GM23338 (cell line): ENCODE results near the gene ABHD18. TPM values are rescaled to one million over a fixed set of nuclear protein-coding genes. Genes with fewer than 3 reads are reported as not detected.
"Not testable (repeated sequence)": the region's sequence is repeated elsewhere in the genome, so short reads cannot be mapped to it uniquely, and the experiment has no call there.

Source experiments
- ATAC-seq: fragments of 200-7000 bp; cut with Tn5 transposase; 3 replicates; pipeline ENCODE4 v1.9.1; 2020
- DNase-seq: peaks from one replicate; pipeline ENCODE4 v3.0.0-alpha.2; 2015; ENCODE audit warnings: low spot score
- H2AFZ ChIP-seq: fragments of 200-600 bp; sonication (generic); 2 replicates; pipeline ENCODE4 v1.8.0; 2016; ENCODE audit warnings: antibody characterized with exemption, mild to moderate bottlenecking, moderate library complexity
- H3F3A ChIP-seq: fragments of 200-600 bp; sonication (generic); replicated peaks from 2 replicates; pipeline ENCODE4 v1.8.0; 2017; ENCODE audit warnings: antibody characterized with exemption, mixed run types, low read depth
- H3K27ac ChIP-seq: fragments of 200-600 bp; sonication (generic); 2 replicates; pipeline ENCODE4 v1.6.1; 2016; ENCODE audit warnings: low read depth
- H3K27me3 ChIP-seq: fragments of 200-600 bp; sonication (generic); 2 replicates; pipeline ENCODE4 v1.8.0; 2016; ENCODE audit warnings: mild to moderate bottlenecking, mixed run types, moderate library complexity; ENCODE audit not compliant: insufficient read depth
- H3K36me3 ChIP-seq: fragments of 200-600 bp; sonication (generic); 2 replicates; pipeline ENCODE4 v1.8.0; 2016; ENCODE audit warnings: mild to moderate bottlenecking; ENCODE audit not compliant: insufficient read depth
- H3K4me1 ChIP-seq: fragments of 200-600 bp; sonication (generic); 2 replicates; pipeline ENCODE4 v1.8.0; 2016; ENCODE audit warnings: mild to moderate bottlenecking, moderate library complexity; ENCODE audit not compliant: insufficient read depth
- H3K4me2 ChIP-seq: fragments of 200-600 bp; sonication (generic); 2 replicates; pipeline ENCODE4 v1.7.1; 2017; ENCODE audit warnings: mixed run types
- H3K4me3 ChIP-seq: fragments of 200-600 bp; sonication (generic); 2 replicates; pipeline ENCODE4 v1.6.1; 2016; ENCODE audit warnings: mixed run types
- H3K79me2 ChIP-seq: fragments of 200-600 bp; sonication (generic); replicated peaks from 2 replicates; pipeline ENCODE4 v1.8.0; 2017; ENCODE audit warnings: mild to moderate bottlenecking; ENCODE audit not compliant: insufficient read depth
- H3K9me2 ChIP-seq: fragments of 200-600 bp; sonication (generic); 2 replicates; pipeline ENCODE4 v1.8.0; 2017; ENCODE audit not compliant: insufficient read depth
- H4K20me1 ChIP-seq: fragments of 200-600 bp; sonication (generic); replicated peaks from 2 replicates; pipeline ENCODE4 v1.8.0; 2017; ENCODE audit warnings: mild to moderate bottlenecking; ENCODE audit not compliant: insufficient read depth
- H3K27ac Mint-ChIP-seq: 2 replicates; pipeline ENCODE4 v1.8.0; 2020; ENCODE audit warnings: inconsistent platforms, mild to moderate bottlenecking, moderate library complexity, mixed read lengths
- H3K27me3 Mint-ChIP-seq: 3 replicates; pipeline ENCODE4 v1.8.0; 2022; ENCODE audit warnings: low read depth, mild to moderate bottlenecking, moderate library complexity, mixed read lengths, inconsistent platforms; ENCODE audit not compliant: insufficient read depth, poor library complexity
- H3K36me3 Mint-ChIP-seq: 3 replicates; pipeline ENCODE4 v1.8.0; 2021; ENCODE audit warnings: low read depth, mild to moderate bottlenecking, inconsistent platforms, moderate library complexity, mixed read lengths
- H3K4me1 Mint-ChIP-seq: 3 replicates; pipeline ENCODE4 v1.8.0; 2020; ENCODE audit warnings: mild to moderate bottlenecking, inconsistent platforms, mixed read lengths
- H3K4me3 Mint-ChIP-seq: 3 replicates; pipeline ENCODE4 v1.8.0; 2021; ENCODE audit warnings: moderate library complexity, mild to moderate bottlenecking, inconsistent platforms, mixed read lengths
- H3K9me3 Mint-ChIP-seq: 3 replicates; pipeline ENCODE4 v1.8.0; 2020; ENCODE audit warnings: moderate library complexity, mild to moderate bottlenecking, inconsistent platforms, mixed read lengths
- CREB1 ChIP-seq: fragments of 250-450 bp; sonication (Bioruptor Pico); IDR thresholded peaks from 2 replicates; pipeline ENCODE4 v1.5.0; 2020; ENCODE audit warnings: low read depth, mild to moderate bottlenecking, moderate library complexity
- EZH2phosphoT487 ChIP-seq: fragments of 200-600 bp; sonication (generic); IDR thresholded peaks from one replicate; pipeline ENCODE4 v1.8.1; 2018; ENCODE audit warnings: antibody characterized with exemption; ENCODE audit not compliant: unreplicated experiment
- JUNB ChIP-seq: IDR thresholded peaks from one replicate; pipeline ENCODE4 v1.6.1; 2016; ENCODE audit warnings: antibody characterized with exemption; ENCODE audit not compliant: unreplicated experiment
- ZNF114 ChIP-seq: fragments of 250-450 bp; sonication (Bioruptor Pico); IDR thresholded peaks from 2 replicates; pipeline ENCODE4 v1.5.0; 2020; ENCODE audit warnings: mild to moderate bottlenecking, moderate library complexity
- ZNF331 ChIP-seq: fragments of 250-450 bp; sonication (Bioruptor Pico); IDR thresholded peaks from 2 replicates; pipeline ENCODE4 v1.5.0; 2020; ENCODE audit warnings: low read depth, mild to moderate bottlenecking, moderate library complexity
- polyA plus RNA-seq: library from polyadenylated mRNA; unstranded; fragments of >200 nt; fragmentation: Nextera tagmentation; extraction: Ambion mirVana; gene quantifications from 2 replicates; pipeline ENCODE4 v1.2.1, GENCODE V29; 2016
- total RNA-seq: library from RNA; depleted of rRNA; stranded (reverse); fragments of >200 nt; shearing (Covaris generic); gene quantifications from 2 replicates; pipeline ENCODE4 v1.2.3, GENCODE V29; 2014
- TF ChIP-seq, protein P1 (sequence below), 2 experiments: fragments of 200-600 bp in 1 of 2; sonication (generic) in 1 of 2; conservative IDR thresholded peaks; 2 replicates each; pipeline versions ENCODE4 v1.5.1 to v1.6.1; 2016 to 2017; ENCODE audit warnings: antibody characterized with exemption in 2 of 2, low read depth in 2 of 2, mild to moderate bottlenecking in 2 of 2, moderate library complexity in 1 of 2
- TF ChIP-seq, protein P2 (sequence below): IDR thresholded peaks from one replicate; pipeline ENCODE4 v1.6.1; 2018; ENCODE audit warnings: antibody characterized with exemption; ENCODE audit not compliant: unreplicated experiment

ABHD18 gene
- total and polyA plus RNA-seq, 2 experiments from 2014 or later = 7.2 to 18.6 TPM

- H3K79me2 ChIP-seq = peaks cover 72% of the 10 kb centered on the region
- DNase-seq, H3K9me2 ChIP-seq, H3F3A ChIP-seq, H3K27ac ChIP-seq, H3K36me3 ChIP-seq, H3K27me3 ChIP-seq, H3K9me3 Mint-ChIP-seq, H3K4me1 Mint-ChIP-seq, H3K4me1 ChIP-seq, ATAC-seq, H2AFZ ChIP-seq, H3K27ac Mint-ChIP-seq: not testable (repeated sequence)
- TF ChIP-seq, protein P1, sequence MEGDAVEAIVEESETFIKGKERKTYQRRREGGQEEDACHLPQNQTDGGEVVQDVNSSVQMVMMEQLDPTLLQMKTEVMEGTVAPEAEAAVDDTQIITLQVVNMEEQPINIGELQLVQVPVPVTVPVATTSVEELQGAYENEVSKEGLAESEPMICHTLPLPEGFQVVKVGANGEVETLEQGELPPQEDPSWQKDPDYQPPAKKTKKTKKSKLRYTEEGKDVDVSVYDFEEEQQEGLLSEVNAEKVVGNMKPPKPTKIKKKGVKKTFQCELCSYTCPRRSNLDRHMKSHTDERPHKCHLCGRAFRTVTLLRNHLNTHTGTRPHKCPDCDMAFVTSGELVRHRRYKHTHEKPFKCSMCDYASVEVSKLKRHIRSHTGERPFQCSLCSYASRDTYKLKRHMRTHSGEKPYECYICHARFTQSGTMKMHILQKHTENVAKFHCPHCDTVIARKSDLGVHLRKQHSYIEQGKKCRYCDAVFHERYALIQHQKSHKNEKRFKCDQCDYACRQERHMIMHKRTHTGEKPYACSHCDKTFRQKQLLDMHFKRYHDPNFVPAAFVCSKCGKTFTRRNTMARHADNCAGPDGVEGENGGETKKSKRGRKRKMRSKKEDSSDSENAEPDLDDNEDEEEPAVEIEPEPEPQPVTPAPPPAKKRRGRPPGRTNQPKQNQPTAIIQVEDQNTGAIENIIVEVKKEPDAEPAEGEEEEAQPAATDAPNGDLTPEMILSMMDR (conservative IDR thresholded peaks at IDR 0.05; ENCODE audit: low read depth in 2 of 2) = 0 out of 4 replicates have a peak, but pooled peaks of 1 of the 2 experiments have one; percentile 10
- H3K27me3 Mint-ChIP-seq = peaks cover 16% of the 10 kb centered on the region
- H3K4me3 Mint-ChIP-seq = peak overlapping the region; percentile 95
- H4K20me1 ChIP-seq = peaks cover 14% of the 10 kb centered on the region; the same call in 1 of the 2 replicates
- peak overlapping the region; percentile 95 for H3K4me2 ChIP-seq
- H3K4me3 ChIP-seq = peak overlapping the region; percentile 71
- peaks cover 13% of the 10 kb centered on the region for H3K36me3 Mint-ChIP-seq
Observed at GRCh38 chr4:127963633-127964398, 1.4 kb upstream of the ABHD18 start.

- H3K36me3 ChIP-seq, H3K9me2 ChIP-seq, H3F3A ChIP-seq, DNase-seq, H3K4me1 ChIP-seq, H3K27me3 ChIP-seq, H3K9me3 Mint-ChIP-seq, H3K4me1 Mint-ChIP-seq: not testable (repeated sequence)
- Mint-ChIP-seq H3K27me3 (peaks cover 16% of the 10 kb centered on the region), H3K36me3 (peaks cover 13% of the 10 kb centered on the region), H3K27ac (peak overlapping the region; percentile 97), H3K4me3 (peak overlapping the region; percentile 95)
- Histone ChIP-seq H3K4me3 (peak overlapping the region; percentile 71), H2AFZ (peak overlapping the region; percentile 97), H3K4me2 (peak overlapping the region; percentile 95), H4K20me1 (peaks cover 14% of the 10 kb centered on the region; the same call in 1 of the 2 replicates), H3K79me2 (peaks cover 75% of the 10 kb centered on the region), H3K27ac (peak overlapping the region; percentile 93)
- ATAC-seq = peak; percentile 40
Observed at GRCh38 chr4:127964426-127965061, 662 bp upstream of the ABHD18 start.

DNA sequence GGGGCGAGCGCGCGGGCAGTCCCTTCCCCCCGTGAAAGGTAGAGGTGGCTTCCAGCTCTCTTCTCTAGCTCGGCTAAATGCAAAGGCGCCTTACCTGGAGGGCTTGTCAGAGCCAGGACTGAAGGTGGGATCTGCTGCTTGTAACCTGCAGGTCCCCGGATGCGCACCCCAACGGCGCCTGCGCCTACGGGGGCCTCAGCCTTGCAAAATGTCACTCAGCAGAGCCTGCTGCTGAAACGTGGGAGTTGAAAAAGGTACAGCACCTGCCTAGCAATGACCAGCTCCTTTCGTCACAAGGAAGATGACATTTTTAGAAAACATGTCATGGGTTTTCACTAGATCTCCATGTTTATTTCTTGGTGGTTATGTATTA lies 583 bp downstream of the ABHD18 start:
- Histone ChIP-seq H3K4me3 (peak overlapping the region; percentile 71), H3K9me2 (no peaks in the 10 kb centered on the region), H3K27me3 (no peaks in the 10 kb centered on the region), H4K20me1 (peaks cover 14% of the 10 kb centered on the region; the same call in 1 of the 2 replicates), H3K79me2 (peaks cover 78% of the 10 kb centered on the region), H3F3A (peaks cover 6% of the 10 kb centered on the region), H3K4me1 (peaks cover 6% of the 10 kb centered on the region), H2AFZ (peak overlapping the region; percentile 90), H3K27ac (peak overlapping the region; percentile 95), H3K36me3 (no peaks in the 10 kb centered on the region), H3K4me2 (peak overlapping the region; percentile 95)
- peaks cover 16% of the 10 kb centered on the region for H3K27me3 Mint-ChIP-seq
- H3K27ac Mint-ChIP-seq = peak overlapping the region; percentile 97
- peaks cover 13% of the 10 kb centered on the region for H3K36me3 Mint-ChIP-seq
- DNase-seq (peak; percentile 82), ATAC-seq (peak; percentile 61)
- peaks cover 6% of the 10 kb centered on the region for H3K4me1 Mint-ChIP-seq
- peak overlapping the region; percentile 95 for H3K4me3 Mint-ChIP-seq
- no peaks in the 10 kb centered on the region for H3K9me3 Mint-ChIP-seq
- TF ChIP-seq EZH2phosphoT487 (no peak), JUNB (no peak), ZNF114 (no peak), CREB1 (CRISPR knock-in tag) (no peak), ZNF331 (no peak)
- TF ChIP-seq, protein P1 (conservative IDR thresholded peaks at IDR 0.05; ENCODE audit: low read depth in 2 of 2) = no peak
- TF ChIP-seq, protein P2, sequence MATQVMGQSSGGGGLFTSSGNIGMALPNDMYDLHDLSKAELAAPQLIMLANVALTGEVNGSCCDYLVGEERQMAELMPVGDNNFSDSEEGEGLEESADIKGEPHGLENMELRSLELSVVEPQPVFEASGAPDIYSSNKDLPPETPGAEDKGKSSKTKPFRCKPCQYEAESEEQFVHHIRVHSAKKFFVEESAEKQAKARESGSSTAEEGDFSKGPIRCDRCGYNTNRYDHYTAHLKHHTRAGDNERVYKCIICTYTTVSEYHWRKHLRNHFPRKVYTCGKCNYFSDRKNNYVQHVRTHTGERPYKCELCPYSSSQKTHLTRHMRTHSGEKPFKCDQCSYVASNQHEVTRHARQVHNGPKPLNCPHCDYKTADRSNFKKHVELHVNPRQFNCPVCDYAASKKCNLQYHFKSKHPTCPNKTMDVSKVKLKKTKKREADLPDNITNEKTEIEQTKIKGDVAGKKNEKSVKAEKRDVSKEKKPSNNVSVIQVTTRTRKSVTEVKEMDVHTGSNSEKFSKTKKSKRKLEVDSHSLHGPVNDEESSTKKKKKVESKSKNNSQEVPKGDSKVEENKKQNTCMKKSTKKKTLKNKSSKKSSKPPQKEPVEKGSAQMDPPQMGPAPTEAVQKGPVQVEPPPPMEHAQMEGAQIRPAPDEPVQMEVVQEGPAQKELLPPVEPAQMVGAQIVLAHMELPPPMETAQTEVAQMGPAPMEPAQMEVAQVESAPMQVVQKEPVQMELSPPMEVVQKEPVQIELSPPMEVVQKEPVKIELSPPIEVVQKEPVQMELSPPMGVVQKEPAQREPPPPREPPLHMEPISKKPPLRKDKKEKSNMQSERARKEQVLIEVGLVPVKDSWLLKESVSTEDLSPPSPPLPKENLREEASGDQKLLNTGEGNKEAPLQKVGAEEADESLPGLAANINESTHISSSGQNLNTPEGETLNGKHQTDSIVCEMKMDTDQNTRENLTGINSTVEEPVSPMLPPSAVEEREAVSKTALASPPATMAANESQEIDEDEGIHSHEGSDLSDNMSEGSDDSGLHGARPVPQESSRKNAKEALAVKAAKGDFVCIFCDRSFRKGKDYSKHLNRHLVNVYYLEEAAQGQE = no peak
